ENCODE measurements around the gene PEMT. TPM values are rescaled to one million over a fixed set of nuclear protein-coding genes. Genes with fewer than 3 reads are reported as not detected.

PEMT gene
- total RNA-seq, 4 donors from 2014 or later = 52.5 to 76.1 (median 62.6) TPM

GRCh38 chr17:17559164-17559563 lies 32.3 kb downstream of the PEMT start:
- H3K4me1 ChIP-seq = peaks cover 25 to 59% of the 10 kb centered on the region in 2 donors
- no peak for DNase-seq
- WGBS, 2 donors = 82 to 91% methylated on average over 6 to 8 of the region's 8 CpGs

DNA sequence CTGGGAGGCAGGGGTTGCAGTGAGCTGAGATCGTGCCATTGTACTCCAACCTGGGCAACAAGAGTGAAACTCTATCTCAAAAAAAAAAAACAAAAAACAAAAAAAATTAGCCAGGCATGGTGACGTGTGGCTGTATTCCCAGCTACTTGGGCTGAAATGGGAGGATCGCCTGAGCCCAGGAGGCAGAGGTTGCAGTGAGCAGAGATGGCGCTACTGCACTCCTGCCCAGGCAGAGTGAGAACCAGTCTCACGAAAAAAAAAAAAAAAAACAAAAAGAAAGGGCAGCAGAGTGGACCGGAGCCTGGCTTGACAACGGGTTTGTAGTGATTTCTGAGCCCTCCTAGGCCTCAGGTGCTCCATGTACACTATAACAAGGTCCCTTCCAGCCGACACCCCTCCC lies 33.1 kb downstream of the PEMT start:
- H3K36me3 ChIP-seq = no peaks in the 10 kb centered on the region
- no peaks in the 10 kb centered on the region for H3K9me3 ChIP-seq
- H3K4me3 ChIP-seq (replicated peaks in 1 of 3) = no peak overlapping the region
- peaks cover 25 to 59% of the 10 kb centered on the region in 2 donors for H3K4me1 ChIP-seq
- peak overlapping the region; percentile 31 to 66 (median 59) for H3K27ac ChIP-seq
- 61 to 71% methylated on average over 8 of the region's 8 CpGs for WGBS, 2 donors
- no peaks in the 10 kb centered on the region for H3K27me3 ChIP-seq
- peak; percentile 51 to 61 for DNase-seq
- TF ChIP-seq POLR2A (IDR thresholded peaks at IDR 0.05) (no peak), CTCF (IDR thresholded peaks at IDR 0.05) (no peak)
- intact Hi-C loops (cut with DNase I) = no loop called here

More at GRCh38 chr17:17559164-17559563, 32.3 kb downstream of the PEMT start:
- Histone ChIP-seq H3K9me3 (no peaks in the 10 kb centered on the region), H3K4me3 (replicated peaks in 1 of 3) (no peak overlapping the region), H3K27me3 (no peaks in the 10 kb centered on the region), H3K36me3 (no peaks in the 10 kb centered on the region), H3K27ac (peak overlapping the region; percentile 21 to 98 (median 59))
- intact Hi-C loops (cut with DNase I) = no loop called here
- TF ChIP-seq POLR2A (IDR thresholded peaks at IDR 0.05) (no peak), CTCF (IDR thresholded peaks at IDR 0.05) (no peak)

DNA sequence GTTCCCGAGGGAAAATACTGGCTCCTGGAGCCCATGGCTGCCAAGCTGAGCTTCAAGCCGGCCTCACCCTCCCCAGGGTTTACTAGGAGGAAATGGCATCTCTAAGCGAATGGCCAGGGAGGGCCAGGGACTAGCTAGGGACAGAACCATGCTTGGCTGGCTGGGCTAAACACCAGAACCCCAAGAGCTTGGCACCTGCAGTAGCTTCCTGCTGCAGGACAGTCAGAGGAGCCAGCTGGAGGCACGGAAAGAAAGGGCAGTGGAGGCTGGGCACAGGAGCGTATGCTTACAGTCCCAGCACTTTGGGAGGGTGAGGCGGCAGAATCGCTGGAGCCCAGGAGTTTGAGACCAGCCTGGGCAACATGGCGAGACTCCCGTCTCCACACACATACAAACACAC lies 33.7 kb downstream of the PEMT start:
- no peaks in the 10 kb centered on the region for H3K36me3 ChIP-seq
- DNase-seq = peak; percentile 73 to 82
- intact Hi-C loops (cut with DNase I) = no loop called here
- no peak overlapping the region for H3K4me3 ChIP-seq (replicated peaks in 1 of 3)
- H3K4me1 ChIP-seq = peaks cover 25 to 54% of the 10 kb centered on the region in 2 donors
- WGBS, 2 donors = 64 to 75% methylated on average over 7 to 9 of the region's 9 CpGs
- no peaks in the 10 kb centered on the region for H3K27me3 ChIP-seq
- peak overlapping the region; percentile 31 to 66 (median 59) for H3K27ac ChIP-seq
- TF ChIP-seq CTCF (IDR thresholded peaks at IDR 0.05) = no peak
- no peak for TF ChIP-seq POLR2A (IDR thresholded peaks at IDR 0.05)
- H3K9me3 ChIP-seq = no peaks in the 10 kb centered on the region

GRCh38 chr17:17556671-17557070 lies 34.8 kb downstream of the PEMT start:
- no peak for DNase-seq
- Histone ChIP-seq H3K9me3 (no peaks in the 10 kb centered on the region), H3K27ac (peak overlapping the region; percentile 1 to 66 (median 59)), H3K36me3 (no peaks in the 10 kb centered on the region), H3K27me3 (no peaks in the 10 kb centered on the region), H3K4me3 (replicated peaks in 1 of 3) (no peak overlapping the region), H3K4me1 (peaks cover 18 to 43% of the 10 kb centered on the region in 2 donors)
- intact Hi-C loops (cut with DNase I) = no loop called here
- WGBS, 2 donors = 84 to 85% methylated on average over 4 of the region's 4 CpGs
- no peak for TF ChIP-seq CTCF (IDR thresholded peaks at IDR 0.05)
- TF ChIP-seq POLR2A (IDR thresholded peaks at IDR 0.05) = no peak

DNA sequence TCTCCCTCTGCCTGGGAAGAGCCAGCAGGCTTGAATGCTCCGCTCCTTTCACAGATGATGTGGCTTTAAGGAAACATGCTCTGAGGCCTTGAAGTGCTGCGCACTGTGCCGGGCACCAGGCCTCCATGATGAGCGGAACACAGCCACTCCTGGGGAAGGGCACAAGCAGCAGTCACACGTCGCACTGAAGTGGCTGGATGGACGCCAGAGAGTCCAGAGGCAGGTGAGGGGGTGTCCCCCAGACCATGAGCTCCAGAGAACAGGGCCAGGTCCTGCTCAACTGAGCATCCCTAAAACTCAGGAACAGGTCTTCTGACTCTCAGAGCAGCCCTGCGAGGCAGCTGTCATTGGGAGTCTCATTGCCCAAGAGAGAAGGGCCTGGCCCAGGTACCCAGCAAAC lies 35.6 kb downstream of the PEMT start:
- Histone ChIP-seq H3K27me3 (no peaks in the 10 kb centered on the region), H3K9me3 (no peaks in the 10 kb centered on the region), H3K4me1 (peaks cover 11 to 35% of the 10 kb centered on the region in 2 donors), H3K27ac (peak overlapping the region in 2 of 3 donors; percentile 19 to 30), H3K36me3 (no peaks in the 10 kb centered on the region), H3K4me3 (replicated peaks in 1 of 3) (no peak overlapping the region)
- TF ChIP-seq POLR2A (IDR thresholded peaks at IDR 0.05) (no peak), CTCF (IDR thresholded peaks at IDR 0.05) (no peak)
- WGBS, 2 donors = 67 to 75% methylated on average over 3 to 5 of the region's 8 CpGs
- peak; percentile 85 to 86 for DNase-seq
- intact Hi-C loops (cut with DNase I) = no loop called here
